ENCODE data around the gene GNA14. TPM values are rescaled to one million over a fixed set of nuclear protein-coding genes. Genes with fewer than 3 reads are reported as not detected.

Gene GNA14
- total RNA-seq, 1 experiment from 2014 or later, result 0.25 TPM

- ChIA-PET RAD21 (ENCODE audit: low non-redundant PET in 1 of 2, low total read pairs in 2 of 2, uncharacterized antibody in 2 of 2, unreplicated experiment in 2 of 2) (no interaction called here), POLR2A (no interaction called here), CTCF (no interaction called here)
- TF ChIP-seq ATF3 (IDR thresholded peaks at IDR 0.05) (no peak), POLR2A (IDR thresholded peaks at IDR 0.05; ENCODE audit: borderline replicate concordance, extremely low read depth, insufficient read depth, insufficient read length) (no peak), REST (IDR thresholded peaks at IDR 0.05; ENCODE audit: low read depth) (no peak), CEBPB (IDR thresholded peaks at IDR 0.05; ENCODE audit: low read depth) (no peak), JUND (IDR thresholded peaks at IDR 0.05) (no peak), SRF (IDR thresholded peaks at IDR 0.05; ENCODE audit: low read depth) (no peak), ZNF274 (IDR thresholded peaks at IDR 0.05; ENCODE audit: low read depth, low read length) (no peak), EZH2 (IDR thresholded peaks at IDR 0.05) (no peak), SIN3A (IDR thresholded peaks at IDR 0.05; ENCODE audit: low read depth) (no peak), CTCF (IDR thresholded peaks at IDR 0.05 in 2 of 3, conservative IDR thresholded peaks at IDR 0.05 in 1 of 3; ENCODE audit: borderline replicate concordance in 1 of 3, insufficient read depth in 1 of 3, low read depth in 2 of 3, low read length in 2 of 3) (no peak), EZH2phosphoT487 (IDR thresholded peaks at IDR 0.05; ENCODE audit: borderline replicate concordance) (no peak), POLR2AphosphoS5 (IDR thresholded peaks at IDR 0.05; ENCODE audit: low read depth, low read length) (no peak), ZFX (IDR thresholded peaks at IDR 0.05) (no peak), YY1 (IDR thresholded peaks at IDR 0.05; ENCODE audit: extremely low read depth, insufficient replicate concordance, low read depth, low read length) (no peak), CBX3 (IDR thresholded peaks at IDR 0.05; ENCODE audit: low read depth) (no peak), MAX (IDR thresholded peaks at IDR 0.05) (no peak)
- intact Hi-C loops (cut with micrococcal nuclease), result no loop called here
- Histone ChIP-seq H3K4me3 (replicated peaks in 1 of 2; ENCODE audit: low read depth in 1 of 2, low read length in 2 of 2) (no peak overlapping the region), H4K20me1 (ENCODE audit: insufficient read depth) (no peaks in the 10 kb centered on the region), H3K27me3 (ENCODE audit: insufficient read depth, low read length) (0 out of 2 replicates have a peak, but pooled peaks cover 4% of the 10 kb centered on the region), H3K27ac (ENCODE audit: low read depth, low read length) (no peak overlapping the region), H3K36me3 (ENCODE audit: control insufficient read depth in 1 of 2, insufficient read depth in 2 of 2, low read length in 2 of 2) (no peaks in the 10 kb centered on the region), H3K79me2 (ENCODE audit: insufficient read depth, low read length) (no peaks in the 10 kb centered on the region), H2AFZ (ENCODE audit: low read depth, low read length, poor library complexity, severe bottlenecking) (no peak overlapping the region), H3K9me2 (ENCODE audit: insufficient read depth) (no peaks in the 10 kb centered on the region), H3K9ac (ENCODE audit: low read length) (no peak overlapping the region), H3K4me1 (ENCODE audit: control insufficient read depth in 1 of 2, insufficient read depth in 2 of 2, low read length in 2 of 2) (no peaks in the 10 kb centered on the region), H3K4me2 (ENCODE audit: low read length) (no peak overlapping the region), H3K9me3 (ENCODE audit: control insufficient read depth in 1 of 2, insufficient read depth in 1 of 2, low read depth in 1 of 2, low read length in 2 of 2) (no peaks in the 10 kb centered on the region)
- BruUV-seq (replicated peaks), result no TSS peak
- DNase-seq (ENCODE audit: low read depth, low spot score) (no peak), ATAC-seq (no peak)
These were observed 53.2 kb downstream of the GNA14 start for GRCh38 chr9:77594963-77595362.
